Head of caudate nucleus (tissue), 42 donors: ENCODE data around the gene LSM4.
"Not testable (repeated sequence)": the region's sequence is repeated elsewhere in the genome, so short reads cannot be mapped to it uniquely, and the experiment has no call there.

ENCODE experiments used
- DNase-seq, 42 donors: peaks; one replicate each; pipeline versions ENCODE4 v3.0.0 to v3.0.0-alpha.2; 2020 to 2021; ENCODE audit warnings: mixed read lengths in 7 of 42
- intact Hi-C: fragments of 100-400 bp; cut with DNase I; formaldehyde crosslinking; loops from one replicate; pipeline ENCODE4 v1.15.0; 2022

Gene LSM4

GRCh38 chr19:18322759-18323460, at the start of gene LSM4:
LSM4 (minus strand) TSS chr19:18323076; CDS start chr19:18323020, 56 bp downstream.
- intact Hi-C loops = loop anchor here (2.0 kb wide), 1 partner anchor 40 kb away; no protein-coding TSS in a partner anchor
- peak; percentile 96 to 99 (median 98) for DNase-seq

DNA sequence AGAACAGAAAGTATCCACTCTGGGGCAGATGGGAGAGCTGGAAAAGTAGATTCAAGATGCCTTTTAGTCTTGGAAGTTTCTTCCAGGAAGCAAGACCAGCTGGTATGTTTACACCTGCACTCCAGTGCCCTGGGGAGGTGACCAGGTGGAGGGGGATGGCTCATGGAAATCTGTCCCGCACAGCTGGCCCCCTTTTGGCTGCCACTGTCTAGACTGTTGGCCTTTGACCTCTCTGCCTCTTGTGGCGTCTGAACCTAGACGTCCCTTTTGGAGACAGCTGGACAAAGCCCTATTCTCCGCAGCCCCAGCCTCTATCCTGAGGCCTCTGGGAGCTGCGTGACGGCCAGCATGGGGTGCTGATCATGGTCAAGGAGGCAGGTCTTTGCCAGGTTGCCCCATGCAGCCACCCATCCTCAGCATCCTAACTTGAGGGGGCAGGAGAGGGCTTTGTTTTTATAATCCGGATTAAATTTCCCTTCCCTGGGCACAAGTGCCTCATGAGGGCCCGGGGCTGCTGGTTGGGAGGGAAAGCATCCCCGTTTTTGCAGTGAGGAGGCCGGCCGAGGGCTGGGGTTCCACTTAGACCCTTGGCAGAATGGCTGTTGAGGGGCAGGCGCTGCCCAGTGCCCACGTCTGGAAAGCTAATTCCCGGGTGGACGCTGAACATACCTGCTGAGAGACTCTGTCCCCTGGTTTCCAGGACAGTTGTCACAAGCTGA, 45.8 kb upstream of the LSM4 start:
- DNase-seq = no peak
- intact Hi-C loops = no loop called here

- no peak for DNase-seq
- intact Hi-C loops = no loop called here
These were observed 43.2 kb upstream of the LSM4 start for GRCh38 chr19:18366021-18366435.

GRCh38 chr19:18364826-18365528, 42.1 kb upstream of the LSM4 start:
- intact Hi-C loops = no loop called here
- peak in 17 of 42 donors; percentile 17 to 67 (median 35) for DNase-seq

- intact Hi-C loops, DNase-seq: not testable (repeated sequence)
These were observed 41.5 kb upstream of the LSM4 start for GRCh38 chr19:18364277-18364825.

DNA sequence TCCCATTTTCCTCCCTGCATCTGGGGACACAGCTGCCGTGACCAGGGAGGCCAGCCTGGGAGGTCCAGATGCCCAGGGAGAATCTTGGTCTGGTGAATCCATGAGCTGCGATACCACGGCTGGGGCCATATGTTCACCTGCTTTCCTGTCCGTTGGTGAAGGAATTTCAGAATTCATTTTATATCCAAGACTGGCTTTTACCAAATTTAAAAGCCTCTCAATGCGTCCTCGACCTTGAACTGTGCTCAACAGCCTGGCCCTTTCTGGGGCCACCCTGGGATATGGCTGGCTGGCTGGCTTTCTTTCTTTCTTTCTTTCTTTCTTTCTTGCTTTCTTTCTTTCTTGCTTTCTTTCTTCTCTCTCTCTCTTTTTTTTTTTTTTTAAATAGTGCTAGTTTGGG, 40.9 kb upstream of the LSM4 start:
- intact Hi-C loops = no loop called here
- no peak for DNase-seq

GRCh38 chr19:18362934-18363542, 40.2 kb upstream of the LSM4 start:
- DNase-seq = no peak
- intact Hi-C loops = no loop called here

DNA sequence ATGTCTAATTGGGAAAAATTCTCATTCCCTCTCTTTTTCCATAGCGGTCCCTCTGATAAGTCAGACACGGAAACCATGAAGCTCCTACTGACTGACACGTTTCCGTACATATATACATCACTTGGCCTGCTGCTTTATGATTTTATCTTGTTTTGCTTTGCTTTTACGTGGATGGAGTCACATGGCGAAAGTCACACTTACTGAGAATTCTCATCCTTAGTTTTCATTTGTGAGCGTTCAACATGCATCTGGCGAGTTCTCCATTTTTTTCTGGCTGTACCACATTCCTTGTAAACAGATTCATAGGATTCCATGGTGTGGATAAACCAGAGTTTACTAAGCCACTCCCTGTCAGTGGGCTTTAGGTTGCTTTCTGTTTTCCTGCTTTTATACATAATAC, 38.8 kb upstream of the LSM4 start:
- DNase-seq = no peak
- intact Hi-C loops = no loop called here

DNA sequence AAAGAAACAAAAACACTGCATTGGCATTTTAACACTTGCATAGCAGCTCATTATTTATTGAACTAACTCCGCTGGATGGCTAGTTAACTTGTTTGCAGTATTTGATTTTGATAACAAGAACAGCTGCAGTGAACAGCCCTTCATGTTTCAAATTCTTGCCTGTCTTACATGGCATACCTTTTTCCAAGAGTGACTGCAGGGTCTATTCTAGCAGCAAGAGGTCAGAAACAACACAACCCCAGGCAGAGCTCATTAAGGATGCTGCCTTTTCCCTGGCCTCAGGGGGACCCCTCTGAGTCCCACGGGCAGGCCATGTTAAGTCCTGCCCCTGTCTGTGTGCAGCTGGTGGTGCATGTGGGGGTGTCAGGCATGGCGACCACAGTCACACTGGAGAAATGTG, 34.2 kb upstream of the LSM4 start:
- intact Hi-C loops = no loop called here

DNA sequence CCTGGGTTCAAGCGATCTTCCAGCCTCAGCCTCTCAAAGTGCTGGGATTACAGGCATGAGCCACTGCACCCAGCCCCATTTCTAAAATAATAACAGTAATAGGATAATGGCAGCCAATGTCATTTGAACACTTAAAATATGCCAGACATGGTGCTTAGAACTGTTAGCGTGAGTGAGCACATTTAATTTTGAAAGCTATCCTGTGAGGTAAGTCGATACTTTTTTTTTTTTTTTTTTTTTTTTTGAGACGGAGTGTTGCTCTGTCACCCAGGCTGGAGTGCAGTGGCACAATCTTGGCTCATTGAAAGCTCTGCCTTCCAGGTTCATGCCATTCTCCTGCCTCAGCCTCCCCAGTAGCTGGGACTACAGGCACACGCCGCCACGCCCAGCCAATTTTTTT, 31.9 kb upstream of the LSM4 start:
- DNase-seq, intact Hi-C loops: not testable (repeated sequence)

More for the DNA sequence above, 34.2 kb upstream of the LSM4 start:
- DNase-seq = no peak

DNA sequence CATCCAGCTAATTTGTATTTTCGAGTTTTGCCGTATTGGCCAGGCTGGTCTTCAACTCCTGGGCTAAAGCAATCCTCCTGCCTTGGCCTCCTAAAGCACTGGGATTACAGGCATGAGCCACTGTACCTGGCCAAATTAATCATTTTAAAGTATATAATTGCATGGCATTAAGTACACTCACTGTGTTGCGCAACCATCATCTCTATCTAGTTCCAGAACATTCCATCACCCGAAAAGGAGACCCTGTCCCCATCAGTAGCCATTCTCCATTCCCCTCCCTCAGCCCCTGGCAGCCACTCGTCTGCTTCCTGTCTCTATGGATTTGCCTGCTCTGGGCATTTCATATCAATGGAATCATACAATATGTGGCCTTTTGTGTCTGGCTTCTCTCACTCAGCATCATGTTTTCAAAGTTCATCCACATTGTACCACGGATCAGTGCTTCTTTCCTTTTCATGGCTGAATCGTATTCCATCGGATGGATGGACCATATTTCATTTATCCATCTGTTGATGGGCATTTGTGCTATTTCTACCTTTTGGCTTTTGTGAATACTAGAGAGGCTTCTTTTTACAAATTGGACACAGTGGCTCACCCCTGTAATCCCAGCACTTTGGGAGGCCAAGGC, 30.6 kb upstream of the LSM4 start:
- intact Hi-C loops = no loop called here
- no peak for DNase-seq

DNA sequence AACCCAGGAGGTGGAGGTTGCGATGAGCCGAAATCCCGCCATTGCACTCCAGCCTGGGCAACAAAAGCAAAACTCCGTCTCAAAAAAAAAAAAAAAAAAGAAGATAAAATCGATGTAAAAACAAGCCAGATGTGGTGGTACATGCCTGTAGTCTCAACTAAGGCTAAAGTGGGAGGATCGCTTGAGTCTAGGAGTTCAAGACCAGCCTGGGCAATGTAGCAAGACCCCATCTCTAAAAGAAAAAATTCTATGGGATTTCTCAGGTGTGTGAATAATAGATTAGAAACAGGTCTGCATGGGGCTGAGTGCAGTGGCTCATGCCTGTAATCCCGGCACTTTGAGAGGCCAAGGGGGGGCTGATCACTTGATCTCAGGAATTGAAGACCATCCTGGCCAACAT, 28.7 kb upstream of the LSM4 start:
- DNase-seq = no peak
- intact Hi-C loops = no loop called here

DNA sequence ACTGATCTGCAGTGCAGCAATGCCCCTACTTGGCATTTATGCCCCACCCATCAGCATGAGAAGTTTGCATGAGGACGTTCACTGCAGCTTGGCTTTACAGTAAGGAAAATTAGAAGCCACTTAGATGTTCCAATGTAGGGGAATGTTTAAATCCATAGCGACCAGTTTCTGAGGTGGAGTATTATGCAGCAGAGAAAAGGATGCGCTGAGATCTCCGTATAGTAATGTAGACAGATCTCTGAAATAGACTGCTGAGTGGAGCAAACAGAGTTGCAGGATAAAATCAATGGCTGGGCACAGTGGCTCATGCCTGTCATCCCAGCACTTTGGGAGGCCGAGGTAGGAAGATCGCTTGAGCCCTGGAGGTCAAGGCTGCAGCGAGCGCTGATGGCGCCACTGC, 27.6 kb upstream of the LSM4 start:
- intact Hi-C loops = no loop called here
- no peak for DNase-seq

DNA sequence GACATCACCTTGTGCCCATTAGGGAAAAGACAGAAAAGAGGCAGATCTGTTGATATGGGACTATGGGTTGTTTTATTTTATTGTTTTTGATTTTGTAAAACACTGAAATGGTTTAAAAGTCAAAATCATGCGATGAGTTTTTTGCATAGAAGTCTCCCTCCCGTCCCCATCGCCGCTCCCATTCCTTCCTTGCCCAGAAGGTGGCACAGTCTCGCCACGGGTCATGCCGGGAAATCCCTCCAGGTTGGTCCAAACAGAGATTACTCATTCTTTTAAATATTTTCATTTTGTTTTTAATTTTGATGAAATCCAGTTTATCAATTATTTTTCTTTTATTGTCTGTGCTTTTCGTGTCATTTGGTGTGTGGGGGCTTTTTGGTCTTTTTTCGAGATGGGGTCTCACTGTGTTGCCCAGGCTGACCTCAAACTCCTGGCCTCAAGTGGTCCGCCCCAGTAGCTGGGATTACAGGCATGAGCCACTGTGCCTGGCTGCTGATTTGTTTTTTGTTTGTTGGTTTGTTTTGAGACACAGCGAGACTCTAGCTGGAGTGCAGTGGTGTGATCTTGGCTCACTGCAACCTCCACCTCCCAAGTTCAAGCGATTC, 26.8 kb upstream of the LSM4 start:
- DNase-seq = peak in 41 of 42 donors; percentile 18 to 77 (median 50)

DNA sequence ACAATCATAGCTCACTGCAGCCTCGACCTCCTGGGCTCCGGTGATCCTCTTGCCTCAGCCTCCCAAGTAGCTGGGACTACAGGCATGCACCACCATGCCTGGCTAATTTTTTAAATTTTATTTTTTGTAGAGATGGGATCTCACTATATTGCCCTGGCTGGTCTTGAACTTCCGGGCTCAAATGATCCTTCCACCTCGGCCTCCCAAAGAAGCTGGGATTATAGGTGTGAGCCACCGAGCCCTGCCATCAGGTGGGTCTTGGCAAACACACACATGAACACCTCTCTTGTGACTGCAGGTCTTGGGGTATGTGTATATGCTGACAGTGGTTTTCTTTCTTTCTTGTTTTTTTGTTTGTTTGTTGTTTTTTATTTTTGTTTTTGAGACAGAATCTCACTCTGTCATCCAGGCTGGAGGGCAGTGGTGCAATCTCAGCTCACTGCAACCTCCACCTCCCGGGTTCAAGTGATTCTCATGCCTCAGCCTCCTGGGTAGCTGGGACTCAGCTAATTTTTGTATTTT, 26.0 kb upstream of the LSM4 start:
- intact Hi-C loops = loop anchor here (10.0 kb wide), 1 partner anchor 66 kb away; the partner anchor contains the start of gene SSBP4
- not testable (repeated sequence) for DNase-seq

More for the DNA sequence above, 26.8 kb upstream of the LSM4 start:
- intact Hi-C loops = loop anchor here (10.0 kb wide), 1 partner anchor 65 kb away; the partner anchor contains the start of gene SSBP4

- no peak for DNase-seq
- intact Hi-C loops = loop anchor here (10.0 kb wide), 1 partner anchor 67 kb away; the partner anchor contains the start of gene SSBP4
These were observed 25.3 kb upstream of the LSM4 start for GRCh38 chr19:18348171-18348570.

GRCh38 chr19:18346091-18346490, 23.2 kb upstream of the LSM4 start:
- peak in 39 of 42 donors; percentile 26 to 85 (median 56) for DNase-seq

DNA sequence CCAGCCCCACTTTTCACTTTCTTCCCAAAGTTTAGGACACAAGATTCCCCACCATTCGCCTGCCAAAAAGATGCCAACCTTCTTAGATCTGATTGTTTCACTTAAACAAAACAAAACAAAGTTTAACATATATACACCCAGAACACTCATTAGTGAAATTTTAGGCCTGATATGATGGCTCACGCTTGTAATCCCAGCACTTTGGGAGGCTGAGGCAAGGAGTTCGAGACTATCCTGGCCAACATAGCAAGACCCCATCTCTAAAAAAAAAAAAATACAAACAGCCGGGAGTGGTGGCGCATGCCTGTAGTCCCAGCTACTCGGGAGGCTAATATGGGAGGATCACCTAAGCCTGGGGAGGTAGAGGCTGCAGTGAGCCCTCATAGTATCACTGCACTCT, 22.4 kb upstream of the LSM4 start:
- no peak for DNase-seq
- intact Hi-C loops = loop anchor here (10.0 kb wide), 1 partner anchor 70 kb away; the partner anchor contains the start of gene SSBP4

More at GRCh38 chr19:18346091-18346490, 23.2 kb upstream of the LSM4 start:
- intact Hi-C loops = loop anchor here (10.0 kb wide), 1 partner anchor 69 kb away; the partner anchor contains the start of gene SSBP4
